ENCODE results near the gene PDLIM7. TPM values are rescaled to one million over a fixed set of nuclear protein-coding genes. Genes with fewer than 3 reads are reported as not detected.

PDLIM7 gene
- total and polyA plus RNA-seq, 11 donors = 36.3 to 124 (median 52.5) TPM

GRCh38 chr5:177513500-177513899 is 16.1 kb upstream of the PDLIM7 start:
- no peak overlapping the region for H3K4me3 ChIP-seq
- peaks cover 7 to 59% (median 49%) of the 10 kb centered on the region in 9 donors for H3K36me3 ChIP-seq
- H3K27me3 ChIP-seq = no peaks in the 10 kb centered on the region
- no peaks in the 10 kb centered on the region for H3K9me3 ChIP-seq
- no peak for TF ChIP-seq POLR2A (IDR thresholded peaks at IDR 0.05)
- TF ChIP-seq CTCF (IDR thresholded peaks at IDR 0.05) = no peak
- peaks cover 0 to 44% (median 12%) of the 10 kb centered on the region in 12 donors for H3K4me1 ChIP-seq
- intact Hi-C loops (cut with DNase I) = loop anchor here in 2 of 10 donors (10.0 kb wide), 1 partner anchor 81 kb away; the partner anchor contains the start of gene TMED9 (in 2 of the 2)
- ATAC-seq (no peak), DNase-seq (no peak)
- WGBS, 4 donors = 94 to 97% (median 95%) methylated on average over 15 of the region's 15 CpGs
- no peak overlapping the region for H3K27ac ChIP-seq

- no peak for ATAC-seq
Measured at GRCh38 chr5:177512736-177513380, 15.5 kb upstream of the PDLIM7 start.

GRCh38 chr5:177511796-177512675 is 14.6 kb upstream of the PDLIM7 start:
- TF ChIP-seq CTCF (IDR thresholded peaks at IDR 0.05) (no peak), POLR2A (IDR thresholded peaks at IDR 0.05) (no peak)
- Histone ChIP-seq H3K27ac (peak overlapping the region in 1 of 12 donors; percentile 93), H3K4me3 (no peak overlapping the region), H3K4me1 (peaks cover 0 to 44% (median 12%) of the 10 kb centered on the region in 12 donors), H3K36me3 (peaks cover 7 to 59% (median 49%) of the 10 kb centered on the region in 9 donors), H3K27me3 (no peaks in the 10 kb centered on the region), H3K9me3 (no peaks in the 10 kb centered on the region)
- DNase-seq (no peak), ATAC-seq (no peak)
- WGBS, 4 donors = 89 to 95% (median 94%) methylated on average over 24 to 34 of the region's 34 CpGs
- intact Hi-C loops (cut with DNase I) = loop anchor here in 2 of 10 donors (10.0 kb wide), 1 partner anchor 83 kb away; the partner anchor contains the start of gene TMED9 (in 2 of the 2)

More at GRCh38 chr5:177512736-177513380, 15.5 kb upstream of the PDLIM7 start:
- TF ChIP-seq POLR2A (IDR thresholded peaks at IDR 0.05) (no peak), CTCF (IDR thresholded peaks at IDR 0.05) (no peak)
- H3K4me1 ChIP-seq = peaks cover 0 to 44% (median 12%) of the 10 kb centered on the region in 12 donors
- intact Hi-C loops (cut with DNase I) = loop anchor here in 2 of 10 donors (10.0 kb wide), 1 partner anchor 82 kb away; the partner anchor contains the start of gene TMED9 (in 2 of the 2)
- peaks cover 7 to 59% (median 49%) of the 10 kb centered on the region in 9 donors for H3K36me3 ChIP-seq
- no peaks in the 10 kb centered on the region for H3K9me3 ChIP-seq
- no peak for DNase-seq
- H3K27me3 ChIP-seq = no peaks in the 10 kb centered on the region
- no peak overlapping the region for H3K4me3 ChIP-seq
- H3K27ac ChIP-seq = no peak overlapping the region
- WGBS, 4 donors = 90 to 96% (median 93%) methylated on average over 16 of the region's 16 CpGs

All from heart left ventricle (tissue), 16 donors.